ENCODE results near the gene PPP2R2B. TPM values are rescaled to one million over a fixed set of nuclear protein-coding genes. Genes with fewer than 3 reads are reported as not detected.

PPP2R2B gene
- total and polyA plus RNA-seq, 2 donors (not counting 3 experiments of a cell fraction or from before 2014, with no cell fraction given): not detected

GRCh38 chr5:146562461-146562860, 316.1 kb downstream of the PPP2R2B start:
- Histone ChIP-seq H3K27ac (ENCODE audit: insufficient read depth, low read depth, low read length) (no peak overlapping the region), H3K4me1 (ENCODE audit: control insufficient read depth, extremely low read depth, insufficient read depth, low read length) (no peaks in the 10 kb centered on the region), H3K4me3 (replicated peaks in 1 of 3; ENCODE audit: insufficient read depth in 1 of 3, low read depth in 1 of 3, low read length in 3 of 3) (no peak overlapping the region), H3K9ac (replicated peaks; ENCODE audit: extremely low read depth, insufficient read depth, low read length) (no peak overlapping the region), H4K20me1 (replicated peaks; ENCODE audit: control insufficient read depth, extremely low read depth, insufficient read depth, low read length) (no peaks in the 10 kb centered on the region), H3K9me1 (replicated peaks; ENCODE audit: control insufficient read depth, extremely low read depth, insufficient read depth, low read length) (no peaks in the 10 kb centered on the region), H2AFZ (ENCODE audit: low read depth, low read length) (no peak overlapping the region), H3K9me3 (replicated peaks; ENCODE audit: control insufficient read depth, insufficient read depth, low read length) (no peaks in the 10 kb centered on the region), H3K79me2 (ENCODE audit: control insufficient read depth, insufficient read depth, low read length) (no peaks in the 10 kb centered on the region), H3K4me2 (ENCODE audit: insufficient read depth, low read length) (no peak overlapping the region), H3K36me3 (ENCODE audit: control insufficient read depth in 2 of 2, extremely low read depth in 1 of 2, insufficient read depth in 2 of 2, low read length in 2 of 2) (no peaks in the 10 kb centered on the region), H3K27me3 (ENCODE audit: control insufficient read depth in 2 of 2, insufficient read depth in 2 of 2, low read length in 2 of 2) (peaks cover 0 to 3% of the 10 kb centered on the region in 2 experiments)
- dilution Hi-C loops (cut with MboI; ENCODE audit: extremely low pct_ligation_motif_present, low sequenced_read_pairs) (no loop called here), intact Hi-C loops (cut with micrococcal nuclease) (no loop called here)
- no peak for FAIRE-seq
- POLR2A ChIA-PET: no interaction called here
- BruUV-seq (replicated peaks): no TSS peak
- TF ChIP-seq MAX (IDR thresholded peaks at IDR 0.05; ENCODE audit: insufficient read depth, insufficient read length): no peak
- no peak for TF ChIP-seq GATA2 (IDR thresholded peaks at IDR 0.05; ENCODE audit: insufficient read depth, insufficient read length, low read depth, low read length)
- TF ChIP-seq JUN (IDR thresholded peaks at IDR 0.05; ENCODE audit: borderline replicate concordance, insufficient read depth, insufficient read length, low read depth): no peak
- no peak for TF ChIP-seq FOS (IDR thresholded peaks at IDR 0.05; ENCODE audit: borderline replicate concordance, insufficient read depth, low read length)
- TF ChIP-seq POLR2A (IDR thresholded peaks at IDR 0.05; ENCODE audit: low read depth, low read length): no peak
- TF ChIP-seq CTCF (IDR thresholded peaks at IDR 0.05; ENCODE audit: extremely low read depth in 1 of 2, insufficient read depth in 1 of 2, low read depth in 1 of 2, low read length in 2 of 2): no peak
- TF ChIP-seq POLR2AphosphoS5 (IDR thresholded peaks at IDR 0.05; ENCODE audit: insufficient read depth, low read depth, low read length): no peak
- TF ChIP-seq EZH2 (IDR thresholded peaks at IDR 0.05; ENCODE audit: borderline replicate concordance, low read depth, low read length, severe bottlenecking): no peak
- TF ChIP-seq MYC (IDR thresholded peaks at IDR 0.05; ENCODE audit: low read depth, low read length): no peak
- no peak for DNase-seq (ENCODE audit: low read depth, low spot score)
- CTCF ChIA-PET: interaction anchor here (0.8 to 2.6 kb wide), 3 partner anchors 29 to 626 kb away, joined by 3 to 8 read pairs (median 5); no protein-coding TSS in a partner anchor
